SHP77 treated with DMSO at 0.1 percent for 48 hours (cell line): ENCODE results near the gene LNP1.
"Not testable (repeated sequence)": the region's sequence is repeated elsewhere in the genome, so short reads cannot be mapped to it uniquely, and the experiment has no call there.

Source experiments
- DNase-seq: peaks from one replicate; lab custom pipeline; 2025; lab: John Stamatoyannopoulos, UW

The LNP1 gene

GRCh38 chr3:100429187-100429716, 27.9 kb downstream of the LNP1 start:
- no peak for DNase-seq

GRCh38 chr3:100436951-100437350, 35.6 kb downstream of the LNP1 start:
- DNase-seq, result no peak

- no peak for DNase-seq
Observed at GRCh38 chr3:100437721-100438622, 36.6 kb downstream of the LNP1 start.

GRCh38 chr3:100438623-100438974, 37.3 kb downstream of the LNP1 start:
- DNase-seq, result no peak

- DNase-seq, result no peak
Observed at GRCh38 chr3:100440895-100441294, 39.6 kb downstream of the LNP1 start.

- no peak for DNase-seq
Observed at GRCh38 chr3:100443690-100444089, 42.4 kb downstream of the LNP1 start.

- not testable (repeated sequence) for DNase-seq
Observed at GRCh38 chr3:100447067-100447466, 45.7 kb downstream of the LNP1 start.

GRCh38 chr3:100448079-100448478, 46.7 kb downstream of the LNP1 start:
- DNase-seq, result no peak

- no peak for DNase-seq
Observed at GRCh38 chr3:100449214-100449613, 47.9 kb downstream of the LNP1 start.

- DNase-seq, result no peak
Observed at GRCh38 chr3:100454677-100455076, 53.3 kb downstream of the LNP1 start.

GRCh38 chr3:100455841-100456550, 54.7 kb downstream of the LNP1 start:
- DNase-seq, result no peak

GRCh38 chr3:100456745-100457144, 55.4 kb downstream of the LNP1 start:
- no peak for DNase-seq

- DNase-seq, result no peak
Observed at GRCh38 chr3:100457811-100458210, 56.5 kb downstream of the LNP1 start.

- no peak for DNase-seq
Observed at GRCh38 chr3:100458814-100459213, 57.5 kb downstream of the LNP1 start.

GRCh38 chr3:100463002-100463401, 61.7 kb downstream of the LNP1 start:
- peak; percentile 26 for DNase-seq

GRCh38 chr3:100463646-100464155, 62.4 kb downstream of the LNP1 start:
- DNase-seq, result no peak

- no peak for DNase-seq
Observed at GRCh38 chr3:100465892-100466777, 64.8 kb downstream of the LNP1 start.

GRCh38 chr3:100467133-100467532, 65.8 kb downstream of the LNP1 start:
- no peak for DNase-seq

GRCh38 chr3:100468676-100469075, 67.3 kb downstream of the LNP1 start:
- no peak for DNase-seq

GRCh38 chr3:100470951-100471350, 69.6 kb downstream of the LNP1 start:
- no peak for DNase-seq

- DNase-seq, result no peak
Observed at GRCh38 chr3:100471444-100471843, 70.1 kb downstream of the LNP1 start.

GRCh38 chr3:100477851-100478360, 76.6 kb downstream of the LNP1 start:
- DNase-seq, result not testable (repeated sequence)
